Cerebellar cortex (tissue), 1 donor: ENCODE data around the gene GPC6.

Source experiments
- DNase-seq: peaks from one replicate; pipeline ENCODE4 v3.0.0-alpha.2; 2015; ENCODE audit warnings: low spot score

The GPC6 gene

DNA sequence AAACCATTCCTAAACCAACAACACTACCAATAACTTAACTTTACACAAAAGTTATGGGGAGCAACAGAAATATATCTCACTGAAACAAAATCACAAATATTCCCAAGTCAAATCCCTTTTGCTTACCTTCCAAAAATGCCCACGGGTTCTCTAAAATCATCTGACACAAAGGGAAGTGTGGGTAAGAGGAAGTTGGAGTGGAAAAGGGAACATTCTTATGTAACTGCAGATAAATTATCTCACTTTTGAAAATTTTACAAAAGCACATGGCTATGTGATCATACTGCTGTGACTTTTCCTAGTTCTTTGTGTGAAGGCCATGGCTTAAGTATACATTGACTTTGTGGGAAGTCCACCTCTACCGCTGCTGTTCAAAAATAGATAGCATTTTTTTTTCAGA lies 350.5 kb downstream of the GPC6 start:
- no peak for DNase-seq

DNA sequence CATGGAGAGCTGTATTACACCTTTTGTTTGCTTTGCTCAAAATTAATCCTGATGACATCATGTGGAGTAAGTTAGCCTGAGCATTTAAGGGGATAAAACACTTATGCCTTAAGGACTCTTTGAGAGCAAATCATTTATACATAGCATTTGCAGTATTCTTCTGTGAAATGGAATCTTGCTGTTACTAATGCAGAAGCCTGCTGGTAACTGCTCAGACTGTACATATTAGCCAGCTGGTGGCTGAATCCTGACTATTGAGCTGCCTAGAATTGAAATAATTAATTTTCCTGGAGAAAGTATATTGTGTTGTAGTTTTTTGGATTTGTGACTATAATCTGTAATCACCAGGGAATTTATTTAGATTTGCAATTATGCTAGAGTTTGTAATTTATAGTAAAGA lies 363.2 kb downstream of the GPC6 start:
- no peak for DNase-seq

DNA sequence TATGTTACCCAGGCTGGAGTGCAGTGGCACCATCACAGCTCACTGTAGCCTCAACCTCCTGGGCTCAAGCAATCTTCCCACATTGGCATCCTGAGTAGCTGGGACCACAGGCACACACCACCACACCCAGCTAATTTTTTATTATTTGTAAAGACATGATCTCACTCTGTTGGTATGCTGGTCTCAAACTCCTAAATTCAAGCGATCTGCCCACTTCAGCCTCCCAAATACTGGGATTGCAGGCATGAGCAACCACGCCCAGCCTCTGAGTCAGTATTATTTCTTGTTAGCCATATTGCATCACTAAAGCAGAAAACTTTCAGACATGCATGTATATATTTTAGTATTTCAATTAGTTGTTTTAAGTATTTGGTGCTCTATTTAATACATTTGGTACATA lies 376.4 kb downstream of the GPC6 start:
- no peak for DNase-seq

DNA sequence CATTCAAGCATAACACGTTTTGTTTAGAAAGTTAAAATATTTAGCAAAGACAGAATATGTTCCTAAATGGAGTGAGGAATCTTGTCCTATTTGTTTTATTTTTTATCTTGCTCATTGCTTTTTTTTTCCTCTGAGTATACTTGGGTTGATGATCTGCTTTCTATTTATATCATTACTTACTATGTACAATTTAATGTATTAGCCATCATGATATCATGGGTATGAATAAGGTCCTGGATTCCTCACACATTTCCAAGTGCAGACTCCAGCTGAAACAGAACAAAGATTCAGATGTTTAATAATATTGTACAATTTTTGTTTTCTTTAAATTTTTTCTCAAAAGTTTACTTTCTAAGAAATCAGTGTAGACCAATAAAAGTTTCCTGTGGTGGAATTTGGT lies 388.2 kb downstream of the GPC6 start:
- DNase-seq: no peak

DNA sequence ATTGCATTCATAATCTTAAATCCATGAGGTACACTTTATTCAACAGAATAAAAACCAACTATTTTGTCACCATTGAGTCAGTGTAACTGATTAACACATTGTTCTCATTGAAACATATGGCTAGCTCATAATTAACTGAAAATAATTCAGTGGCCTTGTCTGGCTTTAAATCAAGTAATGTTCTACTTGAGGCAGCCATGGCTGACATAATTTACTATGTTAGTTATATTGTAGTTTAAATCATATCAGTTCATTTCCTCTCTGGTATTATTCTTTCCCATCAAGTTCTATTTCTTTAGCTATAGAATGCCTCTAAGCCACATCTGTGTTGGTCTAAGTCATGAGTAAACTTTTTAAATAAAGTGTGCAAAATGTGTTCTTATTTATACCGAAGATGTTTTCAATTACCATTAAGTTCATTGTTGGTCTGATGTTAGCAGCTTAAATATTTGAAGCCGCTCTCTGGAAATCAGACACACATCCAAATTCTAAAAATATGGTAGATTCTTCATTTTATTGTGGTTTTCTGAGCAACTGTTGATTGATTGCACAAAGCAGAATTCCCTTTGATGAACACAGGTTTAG lies 393.7 kb downstream of the GPC6 start:
- DNase-seq: no peak

DNA sequence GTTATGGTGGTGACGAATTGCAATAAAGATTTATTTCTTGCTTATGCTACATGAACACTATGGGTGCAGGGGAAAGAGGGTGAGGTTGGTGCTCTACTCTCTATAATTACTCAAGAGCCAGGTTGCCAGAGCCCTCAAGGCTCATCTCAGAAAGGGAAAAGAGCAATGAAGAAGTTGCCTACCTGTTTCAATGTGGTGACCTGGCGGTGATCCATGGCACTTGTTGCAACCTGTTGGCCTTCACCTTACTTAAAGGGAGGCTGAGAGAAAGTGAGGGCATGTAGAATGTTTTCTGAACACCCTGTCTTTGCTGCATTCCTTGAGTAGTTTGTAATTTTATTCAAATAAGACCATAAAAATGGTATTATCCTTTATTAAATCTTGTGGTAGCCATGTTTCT lies 394.4 kb downstream of the GPC6 start:
- DNase-seq: no peak

DNA sequence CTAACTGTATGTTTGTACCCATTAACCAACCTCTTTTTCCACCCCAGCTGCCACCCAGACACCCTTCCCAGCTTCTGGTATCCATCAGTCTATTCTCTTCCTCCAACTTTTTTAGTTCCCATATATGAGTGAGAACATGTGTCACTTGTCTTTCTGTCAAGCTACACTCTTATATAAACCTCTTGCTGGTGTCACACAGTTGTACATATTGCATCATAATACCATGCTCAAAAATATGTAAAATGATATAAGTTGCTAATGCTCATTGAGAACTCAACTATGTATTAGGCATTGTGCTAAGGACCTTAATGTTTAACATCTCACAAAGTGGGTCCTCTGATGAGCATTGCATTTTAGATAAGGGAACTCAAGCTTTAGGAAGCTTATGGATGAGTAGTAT lies 395.4 kb downstream of the GPC6 start:
- DNase-seq: no peak

DNA sequence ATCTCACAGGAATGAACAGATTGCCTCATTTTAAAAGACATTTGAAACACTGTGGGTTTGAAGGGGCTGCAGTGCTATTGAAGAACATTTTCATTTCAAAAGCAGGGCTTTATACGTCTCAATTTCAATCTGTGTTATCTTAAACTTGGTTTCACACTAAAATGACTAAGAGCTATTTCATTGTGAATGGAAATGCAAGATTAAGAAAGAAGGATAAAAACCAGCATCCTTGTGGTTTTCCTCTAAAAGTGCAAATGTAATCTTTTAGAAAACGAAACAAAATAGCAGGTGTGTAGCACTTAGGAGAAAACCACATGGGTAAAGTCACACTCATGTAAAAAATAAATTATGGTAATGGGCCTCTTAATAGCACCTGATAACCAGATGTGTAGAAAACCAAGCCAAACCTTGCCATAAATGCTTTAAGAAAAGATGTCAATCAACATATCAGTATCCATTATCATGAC lies 397.7 kb downstream of the GPC6 start:
- DNase-seq: no peak

DNA sequence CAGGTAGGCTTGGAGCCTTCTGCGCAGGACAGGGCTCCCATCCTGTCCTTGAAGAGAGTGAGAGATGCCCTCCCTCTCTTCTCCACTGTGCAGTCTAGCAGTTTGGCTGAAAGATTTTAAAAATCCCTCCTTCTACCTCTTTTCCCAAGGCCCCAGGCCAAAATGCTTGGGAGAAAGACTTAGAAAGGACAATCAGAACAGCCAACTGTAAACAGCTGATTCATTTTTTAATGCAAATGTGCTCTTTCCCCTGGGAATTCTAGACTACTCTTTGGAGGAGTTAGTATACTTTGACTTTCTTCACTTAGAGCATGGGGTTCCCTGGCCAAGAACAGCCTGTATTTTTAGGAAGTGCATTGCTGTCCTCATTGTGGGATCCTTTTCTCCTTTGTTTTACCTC lies 398.9 kb downstream of the GPC6 start:
- DNase-seq: no peak

DNA sequence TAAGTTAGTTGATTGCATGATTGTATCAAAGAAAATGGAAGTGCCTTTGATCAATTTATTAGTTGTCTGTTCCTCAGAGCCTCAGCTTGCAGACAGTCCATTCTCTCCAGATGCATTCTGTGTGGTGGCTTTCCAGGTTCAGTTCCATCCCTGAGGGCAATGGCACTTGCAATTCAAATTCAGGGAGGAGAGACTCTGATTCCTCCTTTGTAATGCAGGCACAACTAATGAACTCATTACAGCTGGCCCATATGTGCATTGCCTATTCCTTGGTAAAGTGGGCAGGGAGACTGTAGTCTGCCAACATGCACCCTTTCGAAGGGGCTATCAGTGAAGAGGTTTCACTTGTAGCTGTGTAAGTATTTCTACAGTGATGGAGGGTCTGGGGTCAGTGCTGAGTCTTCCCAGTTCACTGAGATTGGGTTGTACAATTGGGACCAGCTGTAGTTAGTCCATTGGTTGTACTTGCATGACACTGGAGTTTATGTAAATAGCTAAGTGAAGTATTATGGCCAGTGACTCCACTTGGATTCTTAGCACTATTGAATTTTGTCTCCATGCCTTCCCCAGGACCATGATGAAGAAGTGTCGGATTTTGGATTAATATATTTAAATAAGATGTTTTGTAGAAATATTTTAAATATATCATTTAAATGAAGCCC lies 401.7 kb downstream of the GPC6 start:
- no peak for DNase-seq

DNA sequence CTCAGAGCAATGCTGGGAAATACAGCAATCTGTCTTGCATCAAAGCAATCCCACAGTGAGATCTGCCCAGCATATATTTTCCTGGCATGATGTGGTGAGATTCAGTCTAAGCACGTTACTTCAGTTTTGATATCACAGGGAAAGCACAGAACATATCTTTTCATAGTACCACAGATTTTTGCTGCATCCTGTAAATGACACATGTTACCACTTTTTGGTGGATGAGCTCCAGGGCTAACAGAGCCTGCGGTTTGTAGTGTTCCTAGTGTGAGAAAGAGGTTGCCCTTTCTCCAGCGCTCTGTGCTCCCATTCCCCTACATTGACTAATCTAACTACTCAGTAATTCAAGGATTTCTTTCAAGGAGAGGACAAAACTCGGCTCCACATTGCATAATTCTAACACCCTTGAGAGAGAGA lies 409.0 kb downstream of the GPC6 start:
- no peak for DNase-seq

DNA sequence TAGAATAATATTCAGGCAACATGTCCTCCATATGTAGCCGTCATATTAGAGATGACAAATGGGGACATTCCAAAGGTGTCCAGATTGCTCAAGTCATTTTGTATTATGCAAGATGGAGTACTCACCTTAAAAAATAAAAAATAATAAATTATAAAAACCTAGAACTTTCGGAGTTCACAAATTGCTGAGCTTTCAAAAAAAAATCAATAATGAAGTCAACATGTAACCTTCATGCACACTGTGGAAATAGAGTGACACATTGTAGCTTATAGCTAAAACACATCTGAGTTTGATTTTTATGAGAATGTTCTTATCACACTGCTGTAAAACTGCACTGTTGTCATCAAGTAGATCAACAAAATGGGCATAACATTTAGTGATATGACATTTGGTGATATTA lies 411.2 kb downstream of the GPC6 start:
- DNase-seq: no peak

DNA sequence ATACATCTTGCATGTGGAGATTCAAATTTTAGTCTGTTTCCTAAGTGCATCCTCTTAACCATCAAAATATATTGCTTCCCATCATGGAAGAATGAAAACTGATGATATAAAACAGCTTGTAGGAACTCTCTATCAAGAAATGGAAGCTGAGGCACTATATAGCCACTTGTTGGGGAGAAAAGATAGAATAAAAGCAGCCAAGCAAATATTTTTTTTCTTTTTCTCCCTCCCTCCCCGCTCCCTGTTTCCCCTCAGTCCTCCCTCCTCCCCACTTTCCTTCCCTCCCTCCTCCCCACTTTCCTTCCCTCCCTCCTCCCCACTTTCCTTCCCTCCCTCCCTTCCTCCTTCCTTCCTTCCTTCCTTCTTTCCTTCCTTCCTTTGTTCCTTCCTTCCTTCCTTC lies 413.8 kb downstream of the GPC6 start:
- DNase-seq: no peak

DNA sequence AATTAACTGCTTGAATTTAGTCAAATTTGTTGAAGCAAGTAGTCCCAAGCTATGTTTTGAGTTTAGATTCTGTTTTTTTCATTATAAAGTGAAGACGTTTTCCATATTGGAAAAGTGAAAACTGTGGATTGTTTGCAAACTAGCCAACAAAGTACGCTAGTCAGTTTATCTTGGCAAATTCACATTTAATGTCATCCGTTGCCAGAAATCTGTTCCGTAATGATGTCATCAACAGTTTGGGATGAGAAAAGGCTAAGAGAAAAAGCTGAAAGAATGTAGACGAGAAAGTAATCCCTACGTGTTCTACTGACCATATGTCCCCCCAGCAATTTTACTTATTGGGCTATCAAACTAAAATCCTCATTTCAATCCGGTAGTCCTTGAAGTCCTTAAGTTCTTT lies 419.6 kb downstream of the GPC6 start:
- DNase-seq: no peak

DNA sequence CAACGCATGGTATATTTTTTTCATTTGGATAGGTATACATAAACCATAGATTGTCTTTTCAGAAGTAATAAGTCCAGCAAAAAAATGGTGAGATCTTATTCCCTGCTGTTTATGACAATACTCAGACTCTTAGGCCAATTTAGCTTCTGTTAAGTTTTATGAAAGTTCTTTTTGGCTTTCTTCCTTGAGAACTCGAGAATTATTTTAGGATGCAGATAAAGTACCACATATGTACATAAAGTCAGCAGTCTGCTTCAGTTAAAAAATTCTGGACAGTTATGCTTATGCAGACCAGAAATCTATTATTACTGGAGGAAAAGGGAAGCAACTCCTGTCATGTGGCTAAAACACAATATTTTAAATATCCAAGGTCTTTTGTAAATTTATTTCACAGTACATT lies 422.9 kb downstream of the GPC6 start:
- DNase-seq: no peak

DNA sequence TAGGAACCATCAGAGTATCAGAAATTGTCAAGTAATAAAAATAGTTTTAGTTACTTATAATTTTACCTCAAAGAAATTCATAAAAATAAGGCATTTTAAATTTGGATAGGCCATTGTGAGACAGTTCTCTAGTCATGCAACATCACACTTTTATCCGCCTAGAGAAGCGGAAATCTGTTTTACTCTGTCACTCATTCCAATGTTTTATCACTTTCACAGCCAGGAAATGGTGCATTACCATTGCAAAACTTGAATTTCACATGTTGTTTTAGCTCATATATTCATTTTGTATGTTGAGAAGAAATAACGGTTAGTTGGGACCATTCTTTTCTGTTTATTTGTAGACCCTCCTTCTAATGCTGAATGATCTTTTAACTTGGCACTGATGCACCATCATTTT lies 427.2 kb downstream of the GPC6 start:
- DNase-seq: no peak

DNA sequence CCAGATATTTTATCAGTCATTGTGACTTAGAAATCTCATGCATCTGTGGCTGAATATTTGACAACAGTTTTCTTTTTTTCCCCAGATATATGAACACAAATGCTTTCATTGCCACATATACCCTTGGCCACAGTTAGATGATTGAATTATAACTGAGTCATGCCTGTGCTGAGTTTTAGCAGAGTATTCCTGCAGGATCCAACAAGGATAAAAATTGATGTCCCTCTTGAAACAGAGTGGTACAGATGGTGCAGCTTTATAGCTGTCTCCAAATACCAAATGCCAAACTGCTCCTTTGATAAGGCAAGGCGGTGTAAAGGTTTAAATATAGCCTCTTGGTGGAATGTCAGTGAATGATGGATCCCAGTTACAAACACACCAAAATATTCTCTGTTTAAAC lies 428.5 kb downstream of the GPC6 start:
- no peak for DNase-seq

DNA sequence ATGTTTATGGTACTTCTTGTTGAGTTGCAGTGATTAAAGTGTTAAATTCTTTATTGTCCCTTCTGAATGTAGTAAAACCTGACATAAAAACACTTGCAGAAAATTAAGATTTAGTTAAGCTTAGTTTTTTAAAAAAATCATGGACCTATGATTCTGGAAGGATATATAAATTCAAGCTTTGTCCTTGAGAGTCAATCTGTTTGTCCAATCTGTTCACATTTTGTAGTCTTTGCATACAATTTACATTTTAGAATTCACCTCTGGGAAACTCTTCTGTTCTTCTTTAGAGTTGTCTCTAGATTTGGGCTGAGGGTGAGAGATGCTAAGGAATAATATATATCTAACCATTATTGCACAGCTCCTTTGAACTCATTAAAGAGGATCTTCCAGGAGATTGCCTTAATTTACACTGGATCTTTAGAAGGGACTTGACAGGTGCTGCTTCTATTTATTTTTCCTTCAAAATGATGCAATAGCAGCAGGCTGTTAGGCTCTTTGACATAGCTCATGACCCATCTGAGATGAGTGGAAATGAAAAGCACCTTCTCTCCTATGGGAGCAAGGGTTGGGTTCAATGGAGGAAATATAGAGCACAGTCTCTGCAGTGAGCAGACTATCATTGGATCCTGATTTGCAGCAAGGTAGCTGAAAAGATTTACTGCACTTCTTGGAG lies 433.9 kb downstream of the GPC6 start:
- no peak for DNase-seq

DNA sequence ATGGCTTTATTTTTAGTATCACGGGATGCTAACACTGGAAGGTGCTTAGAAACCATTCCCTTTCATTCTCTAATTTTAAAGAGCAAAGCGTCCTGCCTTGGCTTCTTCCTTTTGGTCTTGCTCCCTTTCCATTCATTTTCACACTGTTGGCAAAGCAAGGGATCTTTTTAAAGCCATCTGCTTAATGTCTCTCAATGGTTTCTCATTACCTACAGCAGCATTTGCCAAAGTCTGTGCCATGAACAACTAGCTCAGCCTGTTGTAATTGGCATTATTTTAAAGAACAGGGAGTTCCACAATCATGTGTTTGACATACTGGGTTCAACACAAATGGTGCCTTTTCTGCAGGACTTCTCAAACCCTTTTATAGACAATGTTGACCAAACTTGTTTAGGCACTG lies 444.3 kb downstream of the GPC6 start:
- DNase-seq: no peak

DNA sequence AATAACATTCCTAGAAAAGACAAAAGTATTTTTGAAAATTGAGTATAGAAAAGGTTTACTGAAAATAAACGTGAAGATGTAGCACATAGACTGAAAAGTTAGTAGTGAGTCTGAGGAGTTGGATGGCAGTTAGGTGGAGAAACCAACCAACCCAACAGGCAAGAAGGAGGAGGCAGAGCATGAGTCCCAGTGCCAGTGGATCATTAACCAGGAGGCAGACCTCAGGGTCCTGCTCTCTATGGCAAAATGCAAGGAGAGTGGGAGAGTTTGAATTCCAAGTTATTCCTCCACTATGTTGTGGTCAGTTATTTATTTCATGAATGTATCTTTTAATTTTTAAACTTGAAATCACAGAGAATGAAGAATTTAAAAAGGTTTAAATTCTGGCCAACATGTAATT lies 446.4 kb downstream of the GPC6 start:
- no peak for DNase-seq

DNA sequence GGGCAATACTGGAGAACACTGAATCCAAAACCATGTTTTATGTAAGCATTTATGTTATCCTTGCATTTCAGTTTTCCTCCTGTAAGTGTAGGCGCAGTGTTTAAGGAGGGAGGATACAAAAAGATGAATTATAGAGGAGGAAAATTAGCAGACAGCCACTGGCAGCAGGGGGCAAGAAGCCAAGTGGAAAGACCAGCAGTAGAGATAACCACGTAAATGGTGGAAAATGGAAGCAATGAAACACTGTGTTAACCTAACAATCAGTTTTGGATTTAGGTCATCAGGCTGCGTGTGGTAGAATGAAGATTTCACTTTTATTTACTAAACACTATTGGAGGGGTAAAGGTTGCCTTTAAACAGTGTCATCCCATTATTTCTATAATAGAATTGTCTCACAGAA lies 447.3 kb downstream of the GPC6 start:
- no peak for DNase-seq

DNA sequence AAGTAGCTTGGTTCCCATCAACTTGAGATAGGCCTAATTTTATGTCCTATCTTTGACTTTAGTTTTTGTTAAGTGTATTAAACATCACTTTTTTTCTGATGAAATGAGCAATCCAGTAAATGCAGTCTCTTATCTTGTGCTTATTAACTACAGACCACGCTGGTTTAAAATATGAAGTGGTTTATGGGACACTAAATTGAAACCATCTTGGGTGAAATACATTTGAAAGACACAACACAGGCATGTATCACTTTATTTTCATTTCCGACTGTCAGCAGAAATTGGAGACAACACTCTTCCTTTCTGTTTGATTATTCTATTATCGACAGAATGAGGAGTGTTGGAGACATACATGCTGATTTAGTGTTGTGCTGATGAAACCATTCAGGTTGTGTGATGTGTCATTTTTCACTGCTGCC lies 447.7 kb downstream of the GPC6 start:
- DNase-seq: no peak

DNA sequence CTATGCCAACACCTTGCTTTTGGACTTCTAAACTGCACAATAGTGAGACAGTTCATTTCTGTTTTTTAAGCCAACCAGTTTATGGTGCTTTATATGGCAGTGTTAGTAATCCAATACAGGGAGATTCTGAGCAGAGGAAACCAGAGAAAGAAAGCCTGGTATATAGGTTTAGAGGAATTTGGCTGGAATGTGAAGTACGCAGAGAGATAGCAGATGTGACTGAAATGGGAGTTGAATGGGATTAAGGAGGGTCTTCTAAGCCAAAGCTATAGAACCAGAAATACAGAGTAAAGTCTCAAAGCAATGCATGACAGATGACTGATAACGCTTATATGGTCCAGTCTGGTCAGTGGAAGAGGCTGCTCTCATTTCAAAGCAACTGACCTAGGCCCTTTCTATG lies 453.7 kb downstream of the GPC6 start:
- no peak for DNase-seq

DNA sequence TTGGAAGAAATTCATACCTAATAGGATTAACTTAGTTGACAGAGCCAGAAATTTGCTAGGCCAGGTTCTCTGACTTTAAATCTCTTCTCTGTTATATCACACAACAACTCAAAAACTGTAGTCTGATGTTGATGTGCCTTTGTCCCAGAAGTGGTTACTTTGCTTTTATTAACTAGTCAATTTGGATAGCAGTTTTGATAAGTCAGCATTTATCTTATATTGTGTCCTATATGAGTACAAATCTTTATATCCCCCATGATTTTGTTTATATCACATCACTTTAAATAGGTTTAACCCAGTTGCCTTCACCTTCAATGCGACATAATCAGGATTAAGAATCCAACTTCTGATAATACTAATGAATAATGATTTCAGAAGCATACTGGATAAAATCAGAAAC lies 459.3 kb downstream of the GPC6 start:
- no peak for DNase-seq
